H1 (cell line): ENCODE data around the gene RIPPLY3. TPM values are rescaled to one million over a fixed set of nuclear protein-coding genes. Genes with fewer than 3 reads are reported as not detected.

Experiments used
- CTCF ChIA-PET: fragments of 300-600 bp; sonication (Branson Sonifier 250); formaldehyde crosslinking; loops from one replicate; lab custom pipeline; 2021; ENCODE audit not compliant: partially characterized antibody; lab: Charles Lee
- POLR2A ChIA-PET: fragments of 300-600 bp; sonication (Branson Sonifier 250); formaldehyde crosslinking; loops from one replicate; lab custom pipeline; 2021; ENCODE audit warnings: inconsistent platforms; ENCODE audit not compliant: partially characterized antibody; lab: Charles Lee
- DNase-seq, 2 experiments: peaks; one replicate each; pipeline versions ENCODE4 v3.0.0 to v3.0.0-alpha.2; 2010 to 2022; ENCODE audit warnings: low spot score in 2 of 2, low read depth in 1 of 2, mixed read lengths in 1 of 2
- FAIRE-seq: peaks from 2 replicates; lab custom pipeline; 2011; peaks lifted over from hg19 to GRCh38; lab: Jason Lieb, UNC
- H2AFZ ChIP-seq: 2 replicates; pipeline ENCODE4 v1.8.1; 2012; ENCODE audit warnings: low read length, inconsistent platforms
- H2AK5ac ChIP-seq: 2 replicates; pipeline ENCODE4 v1.6.1; 2013; ENCODE audit warnings: low read depth, low read length
- H2BK120ac ChIP-seq: replicated peaks from 2 replicates; pipeline ENCODE3; 2013; ENCODE audit warnings: low read depth, low read length, inconsistent platforms
- H2BK12ac ChIP-seq: 2 replicates; pipeline ENCODE4 v1.6.1; 2013; ENCODE audit warnings: low read depth, low read length
- H2BK15ac ChIP-seq: 2 replicates; pipeline ENCODE4 v1.6.1; 2013; ENCODE audit warnings: low read length
- H2BK20ac ChIP-seq: 2 replicates; pipeline ENCODE4 v1.6.1; 2013; ENCODE audit warnings: low read length
- H2BK5ac ChIP-seq: 2 replicates; pipeline ENCODE4 v1.6.1; 2013; ENCODE audit warnings: low read depth, low read length
- H3K14ac ChIP-seq: 2 replicates; pipeline ENCODE4 v1.6.1; 2013; ENCODE audit warnings: inconsistent platforms; ENCODE audit not compliant: insufficient read length
- H3K18ac ChIP-seq: 2 replicates; pipeline ENCODE4 v1.6.1; 2013; ENCODE audit warnings: low read length; ENCODE audit errors: extremely low read depth
- H3K23ac ChIP-seq: 2 replicates; pipeline ENCODE4 v1.6.1; 2013; ENCODE audit warnings: inconsistent platforms; ENCODE audit not compliant: insufficient read length
- H3K23me2 ChIP-seq: 2 replicates; pipeline ENCODE4 v1.6.1; 2013; ENCODE audit warnings: low read depth, low read length
- H3K27ac ChIP-seq: 2 replicates; pipeline ENCODE4 v1.6.1; 2011; ENCODE audit warnings: low read depth, low read length, inconsistent platforms
- H3K27me3 ChIP-seq, 4 experiments: replicated peaks in 1 of 4; 1 replicate in 1 of 4; 2 replicates in 3 of 4; pipeline versions ENCODE4 v1.6.1 to v1.8.1; 2011 to 2013; ENCODE audit warnings: low read length in 3 of 4, mild to moderate bottlenecking in 3 of 4, inconsistent platforms in 2 of 4, mixed read lengths in 2 of 4, moderate library complexity in 1 of 4; ENCODE audit not compliant: control insufficient read depth in 3 of 4, insufficient read depth in 3 of 4; ENCODE audit errors: extremely low read depth in 1 of 4
- H3K36me3 ChIP-seq, 4 experiments: 2 replicates each; pipeline versions ENCODE4 v1.6.1 to v1.8.1; 2011 to 2013; ENCODE audit warnings: mild to moderate bottlenecking in 4 of 4, low read length in 3 of 4, moderate library complexity in 2 of 4, control low read depth in 1 of 4, inconsistent platforms in 1 of 4; ENCODE audit not compliant: insufficient read depth in 4 of 4, control insufficient read depth in 2 of 4
- H3K4ac ChIP-seq: replicated peaks from 2 replicates; pipeline ENCODE3; 2013; ENCODE audit warnings: low read length, low read depth, mixed read lengths, inconsistent platforms; ENCODE audit not compliant: insufficient read length
- H3K4me1 ChIP-seq, 4 experiments: replicated peaks in 1 of 4; 1 replicate in 1 of 4; 2 replicates in 3 of 4; pipeline versions ENCODE4 v1.6.1 to v1.8.1; 2011 to 2013; ENCODE audit warnings: low read length in 3 of 4, inconsistent platforms in 2 of 4, mixed read lengths in 1 of 4; ENCODE audit not compliant: insufficient read depth in 4 of 4, control insufficient read depth in 3 of 4
- H3K4me2 ChIP-seq, 2 experiments: 2 replicates each; pipeline versions ENCODE4 v1.6.1 to v1.8.1; 2011 to 2013; ENCODE audit warnings: low read depth in 2 of 2, low read length in 2 of 2, control low read depth in 1 of 2, inconsistent platforms in 1 of 2, mild to moderate bottlenecking in 1 of 2; ENCODE audit not compliant: insufficient read depth in 1 of 2
- H3K4me3 ChIP-seq, 4 experiments: fragments of 200-600, 300-600 bp in 1 of 4; sonication (generic), shearing (Covaris generic), sonication (Bioruptor Twin) in 1 of 4; 2 replicates each; pipeline versions ENCODE4 v1.5.1 to v1.8.1; 2011 to 2016; ENCODE audit warnings: low read length in 4 of 4, low read depth in 3 of 4, control low read depth in 2 of 4, inconsistent platforms in 2 of 4, mild to moderate bottlenecking in 2 of 4, mixed read lengths in 1 of 4, moderate library complexity in 1 of 4; ENCODE audit not compliant: insufficient read depth in 2 of 4; ENCODE audit errors: extremely low read depth in 1 of 4
- H3K56ac ChIP-seq: replicated peaks from 2 replicates; pipeline ENCODE3; 2013; ENCODE audit warnings: low read depth, mild to moderate bottlenecking, mixed read lengths, low read length, inconsistent platforms; ENCODE audit not compliant: insufficient read length
- H3K79me1 ChIP-seq: 2 replicates; pipeline ENCODE4 v1.6.1; 2013; ENCODE audit warnings: low read depth, low read length, control low read depth
- H3K79me2 ChIP-seq, 2 experiments: 2 replicates each; pipeline versions ENCODE4 v1.6.1 to v1.8.1; 2012 to 2013; ENCODE audit warnings: low read length in 2 of 2, mild to moderate bottlenecking in 2 of 2, inconsistent platforms in 1 of 2; ENCODE audit not compliant: insufficient read depth in 2 of 2, control insufficient read depth in 1 of 2
- H3K9ac ChIP-seq, 4 experiments: replicated peaks in 1 of 4; 1 replicate in 1 of 4; 2 replicates in 3 of 4; pipeline versions ENCODE4 v1.6.1 to v1.8.1; 2011 to 2013; ENCODE audit warnings: low read depth in 3 of 4, low read length in 3 of 4, control low read depth in 2 of 4, mild to moderate bottlenecking in 2 of 4, moderate library complexity in 2 of 4, inconsistent platforms in 1 of 4; ENCODE audit errors: extremely low read depth in 1 of 4
- H3K9me3 ChIP-seq, 2 experiments: 2 replicates each; pipeline versions ENCODE4 v1.6.1 to v1.8.1; 2012 to 2013; ENCODE audit warnings: mild to moderate bottlenecking in 2 of 2, moderate library complexity in 2 of 2, control low read depth in 1 of 2, inconsistent platforms in 1 of 2, low read depth in 1 of 2, low read length in 1 of 2, mixed read lengths in 1 of 2; ENCODE audit not compliant: insufficient read depth in 2 of 2
- H4K20me1 ChIP-seq, 2 experiments: replicated peaks in 1 of 2; 2 replicates each; pipeline versions ENCODE3 to v1.8.1; 2011 to 2013; ENCODE audit warnings: inconsistent platforms in 2 of 2, low read length in 2 of 2, mild to moderate bottlenecking in 1 of 2; ENCODE audit not compliant: insufficient read depth in 2 of 2, control insufficient read depth in 1 of 2
- H4K5ac ChIP-seq: 2 replicates; pipeline ENCODE4 v1.6.1; 2013; ENCODE audit warnings: low read length, low read depth, mixed read lengths, inconsistent platforms; ENCODE audit not compliant: insufficient read length
- H4K8ac ChIP-seq: 2 replicates; pipeline ENCODE4 v1.8.0; 2013; ENCODE audit warnings: mild to moderate bottlenecking, moderate library complexity, low read length, inconsistent platforms; ENCODE audit not compliant: insufficient read depth; ENCODE audit errors: extremely low read depth
- H4K91ac ChIP-seq: replicated peaks from 2 replicates; pipeline ENCODE3; 2013; ENCODE audit warnings: low read length, mixed read lengths, inconsistent platforms; ENCODE audit not compliant: insufficient read length
- CTBP2 ChIP-seq: IDR thresholded peaks from 2 replicates; pipeline ENCODE4 v1.7.0; 2011; ENCODE audit warnings: borderline replicate concordance, mild to moderate bottlenecking, moderate library complexity, mixed read lengths, low read length; ENCODE audit not compliant: insufficient read depth, insufficient read length
- EZH2 ChIP-seq: fragments of 200-600 bp; sonication (generic); IDR thresholded peaks from 2 replicates; pipeline ENCODE4 v1.7.1; 2012; ENCODE audit warnings: low read depth, mild to moderate bottlenecking, moderate library complexity, low read length, inconsistent platforms; ENCODE audit not compliant: severe bottlenecking
- WGBS, 2 experiments: shearing (Covaris generic) in 1 of 2; methylation state at CpG; one replicate each; pipeline versions ENCODE4 v1.1.6 to v1.1.7; 2013 to 2015; ENCODE audit warnings: low lambda C conversion rate in 2 of 2, mixed read lengths in 2 of 2, inconsistent platforms in 1 of 2, low coverage in 1 of 2, missing lambda C conversion rate in 1 of 2; ENCODE audit not compliant: insufficient replicate concordance in 2 of 2, insufficient coverage in 1 of 2, insufficient read length in 1 of 2; ENCODE audit errors: extremely low coverage in 1 of 2, missing lambda C conversion rate in 1 of 2; 5-methylcytosine and 5-hydroxymethylcytosine counted together
- polyA plus RNA-seq, 7 experiments: library from polyadenylated mRNA; depleted of rRNA in 3 of 7; stranded (reverse) in 5 of 7; unstranded in 2 of 7; fragments of >200 nt in 5 of 7; fragments of 200-250 nt in 2 of 7; gene quantifications; 1 replicate in 5 of 7; 2 replicates in 1 of 7; 4 replicates in 1 of 7; pipeline versions ENCODE4 v1.2.1 to v1.2.3, GENCODE V29; 2011 to 2013; ENCODE audit warnings: missing spikeins in 2 of 7, mixed read lengths in 2 of 7
- total RNA-seq: library from RNA; stranded (reverse); fragmentation: NEBNext Ultra II Directional; extraction: Animal tissue kit (Norgen Biotek cat#: 25700); gene quantifications from 2 replicates; pipeline ENCODE4 v1.2.1, GENCODE V29; 2021

The RIPPLY3 gene
- total and polyA plus RNA-seq, 2 of the 8 experiments (the other 6 are each of a cell fraction or from before 2014, with no cell fraction given) = 2.0 to 2.2 TPM

DNA sequence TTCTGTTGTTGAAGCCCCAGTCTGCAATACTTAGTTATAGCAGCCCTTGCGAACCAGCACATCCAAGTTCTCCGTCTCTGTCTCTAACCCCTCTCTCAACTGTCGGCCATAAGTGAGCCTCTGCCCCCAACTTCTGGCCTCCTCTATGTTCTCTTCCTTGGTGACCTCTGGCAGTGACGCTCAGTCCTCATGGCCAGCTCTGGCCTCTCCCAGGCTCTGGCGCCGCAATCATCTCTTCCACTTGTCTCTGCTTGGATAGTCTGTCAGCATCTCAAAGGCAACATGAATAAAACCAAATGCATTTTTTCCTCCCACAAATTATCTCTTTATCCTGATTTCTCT, 31.7 kb upstream of the RIPPLY3 start:
- Histone ChIP-seq H3K27me3 (peaks cover 0 to 2% (median under 1%) of the 10 kb centered on the region in 4 experiments; a peak in 3 of 7 replicates), H2BK12ac (no peak overlapping the region), H3K14ac (no peak overlapping the region), H3K23me2 (no peaks in the 10 kb centered on the region; the same call in 1 of the 2 replicates), H3K18ac (no peak overlapping the region), H3K56ac (no peak overlapping the region), H2BK120ac (no peak overlapping the region), H4K91ac (no peak overlapping the region), H2BK5ac (no peak overlapping the region), H3K9me3 (no peaks in the 10 kb centered on the region), H4K5ac (no peak overlapping the region), H2AFZ (no peak overlapping the region), H2BK15ac (no peak overlapping the region), H3K79me1 (no peaks in the 10 kb centered on the region), H3K4me2 (no peak overlapping the region), H2AK5ac (no peak overlapping the region), H3K4me3 (no peak overlapping the region), H4K8ac (no peak overlapping the region), H3K27ac (no peak overlapping the region), H3K36me3 (no peaks in the 10 kb centered on the region), H4K20me1 (no peaks in the 10 kb centered on the region), H3K4ac (no peak overlapping the region), H3K23ac (no peak overlapping the region), H3K4me1 (peaks cover 0 to 5% (median 3%) of the 10 kb centered on the region in 4 experiments; a peak in 4 of 7 replicates), H2BK20ac (no peak overlapping the region), H3K79me2 (no peaks in the 10 kb centered on the region), H3K9ac (no peak overlapping the region)
- CTCF ChIA-PET = interaction anchor here (0.6 to 6.3 kb wide), 4 partner anchors 10 to 199 kb away, joined by 4 to 89 read pairs (median 24); partner anchors contain the start of gene HLCS
- 79% methylated on average over 6 of the region's 6 CpGs; no CpG with 5 or more reads in 1 of the 2 experiments for WGBS, 2 experiments
- POLR2A ChIA-PET = interaction anchor here (0.9 kb wide), 1 partner anchor 18 kb away, joined by 3 read pairs; no protein-coding TSS in a partner anchor
- DNase-seq (no peak), FAIRE-seq (no peak)
- TF ChIP-seq EZH2 (no peak), CTBP2 (no peak)
